ENCODE results near the gene PERCC1. TPM values are rescaled to one million over a fixed set of nuclear protein-coding genes. Genes with fewer than 3 reads are reported as not detected.

The PERCC1 gene
- total RNA-seq, 1 experiment from 2014 or later, result not detected

DNA sequence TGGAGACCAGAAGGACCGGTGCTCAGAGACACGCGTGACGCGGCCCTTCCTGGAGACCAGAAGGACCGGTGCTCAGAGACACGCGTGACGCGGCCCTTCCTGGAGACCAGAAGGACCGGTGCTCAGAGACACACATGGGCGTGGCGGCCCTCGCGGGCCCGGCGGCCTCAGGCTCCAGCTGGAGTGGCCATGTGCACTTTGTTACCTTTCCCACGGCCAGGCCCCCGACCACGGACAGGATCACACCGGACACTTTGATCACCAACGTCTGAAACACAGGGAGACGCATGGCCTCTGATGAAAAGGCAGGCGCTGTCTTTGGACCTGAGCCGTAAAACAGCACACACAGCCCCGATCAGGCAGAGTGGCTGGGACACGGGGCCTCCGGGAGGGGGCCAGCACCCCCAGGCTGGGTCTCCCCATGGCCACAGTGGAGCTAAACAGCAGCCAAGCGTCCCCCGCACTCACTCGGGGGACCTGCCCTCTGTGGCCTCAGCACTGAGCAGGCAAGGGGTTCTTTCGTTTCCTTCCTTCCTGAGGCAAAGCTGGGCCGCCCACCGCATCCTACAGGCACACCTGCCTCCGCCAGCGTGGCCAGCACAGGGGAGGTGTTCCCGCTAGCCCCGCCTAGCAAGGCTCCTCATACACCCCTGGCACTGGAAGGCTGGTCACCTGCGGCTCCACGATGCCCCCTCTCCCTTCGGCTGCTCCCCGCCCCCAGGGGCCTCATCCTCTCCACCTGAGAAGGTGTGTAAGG lies 26.8 kb downstream of the PERCC1 start:
- POLR2A ChIA-PET (ENCODE audit: low non-redundant PET), result no interaction called here
- H3K27me3 ChIP-seq (replicated peaks; ENCODE audit: insufficient read depth, low read depth, low read length, poor library complexity), result no peaks in the 10 kb centered on the region
- no peaks in the 10 kb centered on the region for H3K9me3 ChIP-seq (ENCODE audit: low read depth, low read length, poor library complexity, severe bottlenecking)
- H3K36me3 ChIP-seq (ENCODE audit: insufficient read depth, low read length, poor library complexity, severe bottlenecking), result peaks cover under 1% of the 10 kb centered on the region
- H3K27ac ChIP-seq (ENCODE audit: low read depth, low read length, poor library complexity, severe bottlenecking), result no peak overlapping the region
- DNase-seq (ENCODE audit: low spot score), result no peak
- CTCF ChIA-PET, result no interaction called here
- TF ChIP-seq CTCF (conservative IDR thresholded peaks at IDR 0.05; ENCODE audit: low read depth, low read length), result no peak
- TF ChIP-seq EZH2 (IDR thresholded peaks at IDR 0.05; ENCODE audit: borderline replicate concordance, low read depth, low read length, poor library complexity, severe bottlenecking), result no peak
- intact Hi-C loops (cut with micrococcal nuclease; ENCODE audit: unreplicated experiment), result no loop called here
- no peak overlapping the region for H3K4me3 ChIP-seq (ENCODE audit: low read depth, low read length, poor library complexity, severe bottlenecking)
- no peaks in the 10 kb centered on the region for H3K4me1 ChIP-seq (ENCODE audit: insufficient read depth, low read length, poor library complexity, severe bottlenecking)
- no TSS peak for BruUV-seq (replicated peaks)

DNA sequence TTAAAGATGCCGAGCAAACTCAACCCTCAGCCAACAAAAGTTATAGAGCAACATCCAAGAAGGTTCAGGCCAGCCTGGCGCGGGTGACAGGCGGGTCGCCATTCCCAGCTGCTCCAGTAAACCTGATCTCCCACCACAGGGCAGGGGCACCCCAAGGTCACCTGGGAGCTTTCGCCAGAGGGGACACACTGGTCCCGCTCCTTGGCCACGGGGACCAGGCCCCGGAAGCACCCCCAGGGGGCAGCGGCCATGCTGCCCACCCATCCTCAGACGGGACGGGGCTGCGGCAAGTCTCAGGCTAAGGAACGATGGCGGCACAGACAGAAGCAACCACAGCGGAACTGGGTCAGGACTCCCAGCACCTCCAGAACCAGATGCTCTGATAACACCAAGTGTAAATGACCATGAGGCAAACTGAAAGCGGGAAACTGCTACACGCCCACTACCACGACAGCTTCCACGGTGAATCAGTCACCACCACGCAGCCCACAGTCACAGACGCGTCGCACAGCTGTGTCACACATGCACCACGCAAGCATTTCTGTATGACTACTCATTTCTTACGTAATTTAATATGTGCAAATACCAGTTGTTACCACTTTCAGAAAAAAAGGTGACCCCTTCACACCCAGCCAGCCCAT lies 27.6 kb downstream of the PERCC1 start:
- POLR2A ChIA-PET (ENCODE audit: low non-redundant PET), result no interaction called here
- H3K27me3 ChIP-seq (replicated peaks; ENCODE audit: insufficient read depth, low read depth, low read length, poor library complexity), result no peaks in the 10 kb centered on the region
- H3K27ac ChIP-seq (ENCODE audit: low read depth, low read length, poor library complexity, severe bottlenecking), result no peak overlapping the region
- H3K36me3 ChIP-seq (ENCODE audit: insufficient read depth, low read length, poor library complexity, severe bottlenecking), result no peaks in the 10 kb centered on the region
- CTCF ChIA-PET, result no interaction called here
- BruUV-seq (replicated peaks), result no TSS peak
- intact Hi-C loops (cut with micrococcal nuclease; ENCODE audit: unreplicated experiment), result no loop called here
- no peaks in the 10 kb centered on the region for H3K4me1 ChIP-seq (ENCODE audit: insufficient read depth, low read length, poor library complexity, severe bottlenecking)
- no peaks in the 10 kb centered on the region for H3K9me3 ChIP-seq (ENCODE audit: low read depth, low read length, poor library complexity, severe bottlenecking)
- no peak overlapping the region for H3K4me3 ChIP-seq (ENCODE audit: low read depth, low read length, poor library complexity, severe bottlenecking)
- TF ChIP-seq CTCF (conservative IDR thresholded peaks at IDR 0.05; ENCODE audit: low read depth, low read length), result no peak
- TF ChIP-seq EZH2 (IDR thresholded peaks at IDR 0.05; ENCODE audit: borderline replicate concordance, low read depth, low read length, poor library complexity, severe bottlenecking), result no peak
- DNase-seq (ENCODE audit: low spot score), result no peak

- intact Hi-C loops (cut with micrococcal nuclease; ENCODE audit: unreplicated experiment), result no loop called here
- Histone ChIP-seq H3K9me3 (ENCODE audit: low read depth, low read length, poor library complexity, severe bottlenecking) (no peaks in the 10 kb centered on the region), H3K4me1 (ENCODE audit: insufficient read depth, low read length, poor library complexity, severe bottlenecking) (no peaks in the 10 kb centered on the region), H3K27ac (ENCODE audit: low read depth, low read length, poor library complexity, severe bottlenecking) (no peak overlapping the region), H3K27me3 (replicated peaks; ENCODE audit: insufficient read depth, low read depth, low read length, poor library complexity) (no peaks in the 10 kb centered on the region), H3K4me3 (ENCODE audit: low read depth, low read length, poor library complexity, severe bottlenecking) (no peak overlapping the region), H3K36me3 (ENCODE audit: insufficient read depth, low read length, poor library complexity, severe bottlenecking) (no peaks in the 10 kb centered on the region)
- no peak for TF ChIP-seq EZH2 (IDR thresholded peaks at IDR 0.05; ENCODE audit: borderline replicate concordance, low read depth, low read length, poor library complexity, severe bottlenecking)
- no peak for TF ChIP-seq CTCF (conservative IDR thresholded peaks at IDR 0.05; ENCODE audit: low read depth, low read length)
- DNase-seq (ENCODE audit: low spot score), result no peak
- no TSS peak for BruUV-seq (replicated peaks)
- ChIA-PET CTCF (no interaction called here), POLR2A (ENCODE audit: low non-redundant PET) (no interaction called here)
Observed at GRCh38 chr16:1458977-1459341, 28.1 kb downstream of the PERCC1 start.

Measured in A673 (cell line).